Measurements from ENCODE around the gene CPSF6.

Gene CPSF6

GRCh38 chr12:69318225-69318624, 78.9 kb downstream of the CPSF6 start:
- DNase-seq, result no peak
- H3K36me3 ChIP-seq, result no peaks in the 10 kb centered on the region
- no peak overlapping the region for H3K4me3 ChIP-seq
- intact Hi-C loops (cut with DNase I; ENCODE audit: low total_unique reads), result no loop called here
- peaks cover 0 to 4% (median 0%) of the 10 kb centered on the region in 3 donors for H3K9me3 ChIP-seq
- H3K27me3 ChIP-seq, result no peaks in the 10 kb centered on the region
- no peak overlapping the region for H3K27ac ChIP-seq
- no peaks in the 10 kb centered on the region for H3K4me1 ChIP-seq
- TF ChIP-seq CTCF (IDR thresholded peaks at IDR 0.05), result no peak

GRCh38 chr12:69321351-69321750, 82.0 kb downstream of the CPSF6 start:
- Histone ChIP-seq H3K4me3 (no peak overlapping the region), H3K36me3 (no peaks in the 10 kb centered on the region), H3K27ac (no peak overlapping the region), H3K4me1 (no peaks in the 10 kb centered on the region), H3K27me3 (peaks cover 0 to 2% of the 10 kb centered on the region in 2 donors), H3K9me3 (peaks cover 0 to 4% (median 0%) of the 10 kb centered on the region in 3 donors)
- no peak for DNase-seq
- TF ChIP-seq CTCF (IDR thresholded peaks at IDR 0.05), result no peak
- intact Hi-C loops (cut with DNase I; ENCODE audit: low total_unique reads), result no loop called here
